ENCODE data around the gene GPC6.

DNA sequence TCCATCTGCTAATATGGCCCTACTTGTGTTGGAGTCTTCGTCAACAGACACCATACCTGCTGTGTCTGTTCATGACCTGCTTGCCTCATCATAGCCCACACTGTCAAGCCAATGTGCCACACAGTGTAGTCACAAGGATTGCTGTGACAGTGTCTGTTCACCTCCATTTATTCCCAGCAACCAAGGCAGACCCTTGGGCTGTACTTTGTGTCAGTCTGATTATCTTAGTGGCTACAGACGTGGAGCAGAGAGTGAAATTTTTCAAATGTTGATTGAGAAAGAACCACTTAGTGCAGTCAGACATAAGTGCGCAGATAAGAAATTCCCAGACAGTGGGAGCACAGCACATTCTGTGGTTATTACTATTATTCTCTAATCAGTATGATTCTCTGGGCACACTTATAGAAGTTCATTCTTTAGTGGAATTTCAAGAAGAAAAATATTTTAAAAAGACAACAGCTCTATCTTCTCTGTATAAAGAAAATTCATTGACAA lies 184.6 kb downstream of the GPC6 start:
- TF ChIP-seq CTCF (IDR thresholded peaks at IDR 0.05 in 8 of 11, conservative IDR thresholded peaks at IDR 0.05 in 3 of 11) (no peak), POLR2AphosphoS5 (IDR thresholded peaks at IDR 0.05) (no peak)
